Measurements from ENCODE around the gene ZFHX2. TPM values are rescaled to one million over a fixed set of nuclear protein-coding genes. Genes with fewer than 3 reads are reported as not detected.

The ZFHX2 gene
- total and polyA plus RNA-seq, 2 of the 13 experiments (the other 11 are each of a cell fraction or from before 2014, with no cell fraction given): 0.17 to 0.44 TPM

DNA sequence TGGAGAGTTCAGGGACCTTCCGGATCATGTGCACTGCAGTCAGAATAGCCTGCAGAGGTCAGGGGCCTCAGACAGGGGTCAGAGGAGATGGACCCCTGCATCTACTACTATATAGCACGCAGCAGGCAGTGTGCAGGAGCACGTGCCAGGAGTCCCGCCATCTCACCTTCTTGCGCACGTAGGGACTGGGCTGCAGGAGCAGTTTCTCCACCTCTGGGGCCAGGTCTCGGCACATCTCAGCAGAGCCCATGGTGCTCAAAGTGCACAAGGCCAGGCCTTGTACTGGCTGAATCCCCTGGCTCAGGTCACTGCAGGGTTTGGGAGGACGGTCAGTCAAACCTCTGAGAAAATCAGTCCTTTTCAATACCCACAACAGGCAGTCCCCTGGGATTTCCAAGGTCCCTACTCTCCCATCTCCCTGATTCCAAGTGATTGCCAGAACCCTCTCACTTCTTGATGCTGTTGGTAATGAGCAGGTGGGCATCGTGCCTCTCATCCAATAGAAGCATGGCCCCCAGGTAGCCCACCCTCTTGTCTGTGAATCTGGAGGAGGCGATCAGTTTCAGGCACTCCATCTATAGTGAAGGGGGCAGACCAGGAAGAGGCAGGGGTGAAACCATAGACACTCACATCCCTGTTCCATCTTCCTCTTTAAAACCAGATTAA lies 14.7 kb upstream of the ZFHX2 start (continued):
- no peak for TF ChIP-seq ZNF256 (CRISPR knock-in tag; conservative IDR thresholded peaks at IDR 0.05)
- TF ChIP-seq ZNF547 (CRISPR knock-in tag; IDR thresholded peaks at IDR 0.05): no peak
- no peak for TF ChIP-seq ZNF781 (CRISPR knock-in tag; IDR thresholded peaks at IDR 0.05; ENCODE audit: borderline replicate concordance, not compliant biosample characterization)
- TF ChIP-seq HCFC1 (IDR thresholded peaks at IDR 0.05; ENCODE audit: low read depth, low read length): no peak
- peak; percentile 22 for TF ChIP-seq AGO2 (optimal IDR thresholded peaks at IDR 0.05; ENCODE audit: low read depth, low read length)
- peak; percentile 76; the same call in 1 of the 2 replicates for TF ChIP-seq ZNF572 (CRISPR knock-in tag; IDR thresholded peaks at IDR 0.05)
- TF ChIP-seq FOXO1 (CRISPR knock-in tag; IDR thresholded peaks at IDR 0.05): 0 out of 2 replicates have a peak, but pooled peaks have one; percentile 6
- TF ChIP-seq TCF7L2 (IDR thresholded peaks at IDR 0.05; ENCODE audit: low read depth, low read length): no peak
- no peak for TF ChIP-seq ZNF766 (CRISPR knock-in tag; IDR thresholded peaks at IDR 0.05; ENCODE audit: borderline replicate concordance)
- 0 out of 2 replicates have a peak, but pooled peaks have one; percentile 18 for TF ChIP-seq ZNF615 (CRISPR knock-in tag; IDR thresholded peaks at IDR 0.05; ENCODE audit: borderline replicate concordance)
- no peak for TF ChIP-seq FOXA1 (IDR thresholded peaks at IDR 0.05)
- TF ChIP-seq FOXA1 (CRISPR knock-in tag; IDR thresholded peaks at IDR 0.05): no peak
- TF ChIP-seq TBL1XR1 (IDR thresholded peaks at IDR 0.05; ENCODE audit: borderline replicate concordance, low read length, partially characterized antibody): no peak
- no peak for TF ChIP-seq ZNF530 (CRISPR knock-in tag; IDR thresholded peaks at IDR 0.05; ENCODE audit: low read depth)
- TF ChIP-seq RELA (CRISPR knock-in tag; IDR thresholded peaks at IDR 0.05): no peak
- TF ChIP-seq GLI4 (CRISPR knock-in tag; IDR thresholded peaks at IDR 0.05; ENCODE audit: borderline replicate concordance): no peak
- TF ChIP-seq SRSF1 (optimal IDR thresholded peaks at IDR 0.05; ENCODE audit: low read depth, low read length): no peak
- peak; percentile 68; the same call in 1 of the 2 replicates for TF ChIP-seq TRIM24 (CRISPR knock-in tag; IDR thresholded peaks at IDR 0.05)
- TF ChIP-seq, protein P1, sequence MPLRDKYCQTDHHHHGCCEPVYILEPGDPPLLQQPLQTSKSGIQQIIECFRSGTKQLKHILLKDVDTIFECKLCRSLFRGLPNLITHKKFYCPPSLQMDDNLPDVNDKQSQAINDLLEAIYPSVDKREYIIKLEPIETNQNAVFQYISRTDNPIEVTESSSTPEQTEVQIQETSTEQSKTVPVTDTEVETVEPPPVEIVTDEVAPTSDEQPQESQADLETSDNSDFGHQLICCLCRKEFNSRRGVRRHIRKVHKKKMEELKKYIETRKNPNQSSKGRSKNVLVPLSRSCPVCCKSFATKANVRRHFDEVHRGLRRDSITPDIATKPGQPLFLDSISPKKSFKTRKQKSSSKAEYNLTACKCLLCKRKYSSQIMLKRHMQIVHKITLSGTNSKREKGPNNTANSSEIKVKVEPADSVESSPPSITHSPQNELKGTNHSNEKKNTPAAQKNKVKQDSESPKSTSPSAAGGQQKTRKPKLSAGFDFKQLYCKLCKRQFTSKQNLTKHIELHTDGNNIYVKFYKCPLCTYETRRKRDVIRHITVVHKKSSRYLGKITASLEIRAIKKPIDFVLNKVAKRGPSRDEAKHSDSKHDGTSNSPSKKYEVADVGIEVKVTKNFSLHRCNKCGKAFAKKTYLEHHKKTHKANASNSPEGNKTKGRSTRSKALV (CRISPR knock-in tag; IDR thresholded peaks at IDR 0.05): no peak
- TF ChIP-seq, protein P2, sequence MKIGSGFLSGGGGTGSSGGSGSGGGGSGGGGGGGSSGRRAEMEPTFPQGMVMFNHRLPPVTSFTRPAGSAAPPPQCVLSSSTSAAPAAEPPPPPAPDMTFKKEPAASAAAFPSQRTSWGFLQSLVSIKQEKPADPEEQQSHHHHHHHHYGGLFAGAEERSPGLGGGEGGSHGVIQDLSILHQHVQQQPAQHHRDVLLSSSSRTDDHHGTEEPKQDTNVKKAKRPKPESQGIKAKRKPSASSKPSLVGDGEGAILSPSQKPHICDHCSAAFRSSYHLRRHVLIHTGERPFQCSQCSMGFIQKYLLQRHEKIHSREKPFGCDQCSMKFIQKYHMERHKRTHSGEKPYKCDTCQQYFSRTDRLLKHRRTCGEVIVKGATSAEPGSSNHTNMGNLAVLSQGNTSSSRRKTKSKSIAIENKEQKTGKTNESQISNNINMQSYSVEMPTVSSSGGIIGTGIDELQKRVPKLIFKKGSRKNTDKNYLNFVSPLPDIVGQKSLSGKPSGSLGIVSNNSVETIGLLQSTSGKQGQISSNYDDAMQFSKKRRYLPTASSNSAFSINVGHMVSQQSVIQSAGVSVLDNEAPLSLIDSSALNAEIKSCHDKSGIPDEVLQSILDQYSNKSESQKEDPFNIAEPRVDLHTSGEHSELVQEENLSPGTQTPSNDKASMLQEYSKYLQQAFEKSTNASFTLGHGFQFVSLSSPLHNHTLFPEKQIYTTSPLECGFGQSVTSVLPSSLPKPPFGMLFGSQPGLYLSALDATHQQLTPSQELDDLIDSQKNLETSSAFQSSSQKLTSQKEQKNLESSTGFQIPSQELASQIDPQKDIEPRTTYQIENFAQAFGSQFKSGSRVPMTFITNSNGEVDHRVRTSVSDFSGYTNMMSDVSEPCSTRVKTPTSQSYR (CRISPR knock-in tag; IDR thresholded peaks at IDR 0.05; ENCODE audit: borderline replicate concordance): no peak
- TF ChIP-seq CENPT (CRISPR knock-in tag; IDR thresholded peaks at IDR 0.05; ENCODE audit: low read depth): no peak
- no peak for TF ChIP-seq PPARG (CRISPR knock-in tag; conservative IDR thresholded peaks at IDR 0.05)
- TF ChIP-seq ZKSCAN1 (IDR thresholded peaks at IDR 0.05; ENCODE audit: low read length): no peak
- TF ChIP-seq, protein P3, sequence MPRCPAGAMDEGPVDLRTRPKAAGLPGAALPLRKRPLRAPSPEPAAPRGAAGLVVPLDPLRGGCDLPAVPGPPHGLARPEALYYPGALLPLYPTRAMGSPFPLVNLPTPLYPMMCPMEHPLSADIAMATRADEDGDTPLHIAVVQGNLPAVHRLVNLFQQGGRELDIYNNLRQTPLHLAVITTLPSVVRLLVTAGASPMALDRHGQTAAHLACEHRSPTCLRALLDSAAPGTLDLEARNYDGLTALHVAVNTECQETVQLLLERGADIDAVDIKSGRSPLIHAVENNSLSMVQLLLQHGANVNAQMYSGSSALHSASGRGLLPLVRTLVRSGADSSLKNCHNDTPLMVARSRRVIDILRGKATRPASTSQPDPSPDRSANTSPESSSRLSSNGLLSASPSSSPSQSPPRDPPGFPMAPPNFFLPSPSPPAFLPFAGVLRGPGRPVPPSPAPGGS (CRISPR knock-in tag; IDR thresholded peaks at IDR 0.05): no peak
- TF ChIP-seq ZNF777 (CRISPR knock-in tag; IDR thresholded peaks at IDR 0.05): 0 out of 2 replicates have a peak, but pooled peaks have one; percentile 30
- no peak for TF ChIP-seq KLF6 (CRISPR knock-in tag; IDR thresholded peaks at IDR 0.05)

Measured in HepG2 (cell line).